ENCODE results near the gene SORCS1. TPM values are rescaled to one million over a fixed set of nuclear protein-coding genes. Genes with fewer than 3 reads are reported as not detected.

SORCS1 gene
- total and polyA plus RNA-seq, 2 donors (not counting 1 experiment from before 2014, with no cell fraction given): under 0.01 to 0.01 TPM

- no peak overlapping the region for H2AFZ ChIP-seq (ENCODE audit: low read length)
Observed at GRCh38 chr10:107206833-107207232, 42.3 kb upstream of the SORCS1 start.

GRCh38 chr10:107169516-107169915 is 5.0 kb upstream of the SORCS1 start:
- Histone ChIP-seq H2AFZ (ENCODE audit: low read length) (no peak overlapping the region), H3K9me3 (ENCODE audit: control insufficient read depth, insufficient read depth, low read depth, low read length) (no peaks in the 10 kb centered on the region), H3K4me2 (ENCODE audit: extremely low read depth, insufficient read depth, low read length) (no peak overlapping the region), H3K36me3 (ENCODE audit: control insufficient read depth, insufficient read depth, low read length) (no peaks in the 10 kb centered on the region), H3K4me3 (replicated peaks in 1 of 4; ENCODE audit: control extremely low read depth in 1 of 4, insufficient read depth in 1 of 4, low read depth in 3 of 4, low read length in 4 of 4) (no peak overlapping the region), H3K9ac (ENCODE audit: insufficient read depth, low read length) (no peak overlapping the region), H3K27ac (ENCODE audit: insufficient read depth, low read length) (no peak overlapping the region), H4K20me1 (ENCODE audit: control insufficient read depth, extremely low read depth, insufficient read depth, low read length) (peaks cover 2% of the 10 kb centered on the region), H3K4me1 (ENCODE audit: control insufficient read depth, extremely low read depth, insufficient read depth, low read length) (no peaks in the 10 kb centered on the region), H3K79me2 (ENCODE audit: control insufficient read depth, insufficient read depth, low read length) (no peaks in the 10 kb centered on the region), H3K27me3 (ENCODE audit: control insufficient read depth, insufficient read depth, low read length) (no peaks in the 10 kb centered on the region)
- DNase-seq (ENCODE audit: low read depth in 2 of 2): no peak
- no peak for TF ChIP-seq CTCF (conservative IDR thresholded peaks at IDR 0.05 in 1 of 2, IDR thresholded peaks at IDR 0.05 in 1 of 2; ENCODE audit: low read depth in 1 of 2, low read length in 2 of 2)
- no peak for TF ChIP-seq EZH2 (IDR thresholded peaks at IDR 0.05; ENCODE audit: low read length, missing control alignments)

More at GRCh38 chr10:107206833-107207232, 42.3 kb upstream of the SORCS1 start:
- Histone ChIP-seq H3K4me1 (ENCODE audit: control insufficient read depth, extremely low read depth, insufficient read depth, low read length) (no peaks in the 10 kb centered on the region), H3K27ac (ENCODE audit: insufficient read depth, low read length) (no peak overlapping the region), H3K9me3 (ENCODE audit: control insufficient read depth, insufficient read depth, low read depth, low read length) (no peaks in the 10 kb centered on the region), H3K4me3 (replicated peaks in 1 of 4; ENCODE audit: control extremely low read depth in 1 of 4, insufficient read depth in 1 of 4, low read depth in 3 of 4, low read length in 4 of 4) (no peak overlapping the region), H3K9ac (ENCODE audit: insufficient read depth, low read length) (no peak overlapping the region), H3K27me3 (ENCODE audit: control insufficient read depth, insufficient read depth, low read length) (no peaks in the 10 kb centered on the region), H3K79me2 (ENCODE audit: control insufficient read depth, insufficient read depth, low read length) (no peaks in the 10 kb centered on the region), H3K36me3 (ENCODE audit: control insufficient read depth, insufficient read depth, low read length) (no peaks in the 10 kb centered on the region), H3K4me2 (ENCODE audit: extremely low read depth, insufficient read depth, low read length) (no peak overlapping the region), H4K20me1 (ENCODE audit: control insufficient read depth, extremely low read depth, insufficient read depth, low read length) (no peaks in the 10 kb centered on the region)
- no peak for TF ChIP-seq EZH2 (IDR thresholded peaks at IDR 0.05; ENCODE audit: low read length, missing control alignments)
- no peak for TF ChIP-seq CTCF (conservative IDR thresholded peaks at IDR 0.05 in 1 of 2, IDR thresholded peaks at IDR 0.05 in 1 of 2; ENCODE audit: low read depth in 1 of 2, low read length in 2 of 2)
- DNase-seq (ENCODE audit: low read depth in 2 of 2): no peak

- H3K27ac ChIP-seq (ENCODE audit: insufficient read depth, low read length): no peak overlapping the region
- H3K79me2 ChIP-seq (ENCODE audit: control insufficient read depth, insufficient read depth, low read length): no peaks in the 10 kb centered on the region
- peaks cover 2% of the 10 kb centered on the region for H4K20me1 ChIP-seq (ENCODE audit: control insufficient read depth, extremely low read depth, insufficient read depth, low read length)
- no peak for TF ChIP-seq EZH2 (IDR thresholded peaks at IDR 0.05; ENCODE audit: low read length, missing control alignments)
- no peak for TF ChIP-seq CTCF (conservative IDR thresholded peaks at IDR 0.05 in 1 of 2, IDR thresholded peaks at IDR 0.05 in 1 of 2; ENCODE audit: low read depth in 1 of 2, low read length in 2 of 2)
- H3K27me3 ChIP-seq (ENCODE audit: control insufficient read depth, insufficient read depth, low read length): no peaks in the 10 kb centered on the region
- no peaks in the 10 kb centered on the region for H3K9me3 ChIP-seq (ENCODE audit: control insufficient read depth, insufficient read depth, low read depth, low read length)
- no peak overlapping the region for H3K4me3 ChIP-seq (replicated peaks in 1 of 4; ENCODE audit: control extremely low read depth in 1 of 4, insufficient read depth in 1 of 4, low read depth in 3 of 4, low read length in 4 of 4)
- DNase-seq (ENCODE audit: low read depth in 2 of 2): no peak
- no peaks in the 10 kb centered on the region for H3K36me3 ChIP-seq (ENCODE audit: control insufficient read depth, insufficient read depth, low read length)
- H3K4me1 ChIP-seq (ENCODE audit: control insufficient read depth, extremely low read depth, insufficient read depth, low read length): no peaks in the 10 kb centered on the region
- no peak overlapping the region for H2AFZ ChIP-seq (ENCODE audit: low read length)
- H3K4me2 ChIP-seq (ENCODE audit: extremely low read depth, insufficient read depth, low read length): no peak overlapping the region
- no peak overlapping the region for H3K9ac ChIP-seq (ENCODE audit: insufficient read depth, low read length)
Observed at GRCh38 chr10:107168738-107169137, 4.2 kb upstream of the SORCS1 start.
